Liver (tissue), 9 donors: Measurements from ENCODE around the gene NFIA. TPM values are rescaled to one million over a fixed set of nuclear protein-coding genes. Genes with fewer than 3 reads are reported as not detected.

Source experiments
- DNase-seq: peaks from one replicate; pipeline ENCODE4 v3.0.0-alpha.2; 2017; ENCODE audit warnings: low spot score
- H3K27ac ChIP-seq, 2 donors: one replicate each; pipeline ENCODE4 v1.7.0; 2013; ENCODE audit warnings: inconsistent platforms in 2 of 2, low read length in 2 of 2, control low read depth in 1 of 2, low read depth in 1 of 2, mild to moderate bottlenecking in 1 of 2
- H3K27me3 ChIP-seq, 4 donors: one replicate each; pipeline versions ENCODE4 v1.6.1 to v1.7.0; 2013; ENCODE audit warnings: low read length in 3 of 4, inconsistent platforms in 1 of 4, mild to moderate bottlenecking in 1 of 4, moderate library complexity in 1 of 4; ENCODE audit not compliant: control insufficient read depth in 4 of 4, insufficient read depth in 4 of 4
- H3K36me3 ChIP-seq, 4 donors: one replicate each; pipeline versions ENCODE4 v1.6.1 to v1.7.0; 2013; ENCODE audit warnings: low read length in 3 of 4, mild to moderate bottlenecking in 3 of 4, low read depth in 1 of 4, moderate library complexity in 1 of 4; ENCODE audit not compliant: control insufficient read depth in 4 of 4, insufficient read depth in 3 of 4
- H3K4me1 ChIP-seq, 4 donors: one replicate each; pipeline versions ENCODE4 v1.6.1 to v1.7.0; 2013; ENCODE audit warnings: low read length in 3 of 4, mild to moderate bottlenecking in 3 of 4, moderate library complexity in 1 of 4; ENCODE audit not compliant: control insufficient read depth in 4 of 4, insufficient read depth in 4 of 4
- H3K4me3 ChIP-seq, 3 donors: one replicate each; pipeline versions ENCODE4 v1.6.1 to v1.7.0; 2013; ENCODE audit warnings: low read length in 3 of 3, control low read depth in 1 of 3, low read depth in 1 of 3, mild to moderate bottlenecking in 1 of 3
- H3K9ac ChIP-seq, 2 donors: one replicate each; pipeline ENCODE4 v1.7.0; 2013; ENCODE audit warnings: low read length in 2 of 2, mild to moderate bottlenecking in 2 of 2, moderate library complexity in 2 of 2, control low read depth in 1 of 2, low read depth in 1 of 2
- H3K9me3 ChIP-seq, 4 donors: one replicate each; pipeline versions ENCODE4 v1.6.1 to v1.7.0; 2013; ENCODE audit warnings: low read length in 3 of 4; ENCODE audit not compliant: control insufficient read depth in 4 of 4
- EGR1 ChIP-seq, 2 donors: IDR thresholded peaks; 2 replicates each; pipeline ENCODE4 v1.6.1; 2016 to 2018; ENCODE audit warnings: antibody characterized with exemption in 2 of 2, low read depth in 2 of 2
- FOXA2 ChIP-seq: IDR thresholded peaks from 2 replicates; pipeline ENCODE4 v1.6.1; 2016; ENCODE audit warnings: antibody characterized with exemption
- GABPA ChIP-seq, 2 donors: IDR thresholded peaks in 1 of 2; conservative IDR thresholded peaks in 1 of 2; 2 replicates each; pipeline ENCODE4 v1.6.1; 2016; ENCODE audit warnings: antibody characterized with exemption in 2 of 2, mild to moderate bottlenecking in 1 of 2, moderate library complexity in 1 of 2
- HNF4A ChIP-seq, 2 donors: conservative IDR thresholded peaks; 2 replicates each; pipeline ENCODE4 v1.6.1; 2016; ENCODE audit warnings: antibody characterized with exemption in 2 of 2, mild to moderate bottlenecking in 2 of 2
- HNF4G ChIP-seq: IDR thresholded peaks from 2 replicates; pipeline ENCODE4 v1.6.1; 2016; ENCODE audit warnings: antibody characterized with exemption
- MAX ChIP-seq: IDR thresholded peaks from 2 replicates; pipeline ENCODE4 v1.6.1; 2016; ENCODE audit warnings: antibody characterized with exemption
- NR2F2 ChIP-seq: IDR thresholded peaks from 2 replicates; pipeline ENCODE4 v1.6.1; 2016; ENCODE audit warnings: antibody characterized with exemption
- RAD21 ChIP-seq, 2 donors: IDR thresholded peaks; 2 replicates each; pipeline ENCODE4 v1.6.1; 2016; ENCODE audit warnings: antibody characterized with exemption in 2 of 2, mild to moderate bottlenecking in 2 of 2
- SP1 ChIP-seq: IDR thresholded peaks from 2 replicates; pipeline ENCODE4 v1.6.1; 2018; ENCODE audit warnings: antibody characterized with exemption, mild to moderate bottlenecking
- ZBTB33 ChIP-seq: IDR thresholded peaks from 2 replicates; pipeline ENCODE4 v1.6.1; 2016; ENCODE audit warnings: antibody characterized with exemption
- WGBS: extraction: QIAGEN DNeasy Blood & Tissue Kit; methylation state at CpG from one replicate; pipeline ENCODE4 v1.1.7; 2013; 5-methylcytosine and 5-hydroxymethylcytosine counted together
- polyA plus RNA-seq, 2 donors: library from polyadenylated mRNA; stranded (reverse) in 1 of 2; unstranded in 1 of 2; fragments of 200-250 nt in 1 of 2; fragments of >200 nt in 1 of 2; fragmentation: Nextera tagmentation in 1 of 2; extraction: Ambion mirVana in 1 of 2; gene quantifications; one replicate each; pipeline versions ENCODE4 v1.2.1 to v1.2.3, GENCODE V29; 2013 to 2015
- total RNA-seq, 2 donors: library from RNA; depleted of rRNA; stranded (reverse); fragments of >200 nt; gene quantifications; one replicate each; pipeline ENCODE4 v1.2.3, GENCODE V29; 2014
- TF ChIP-seq, protein P1 (sequence below): IDR thresholded peaks from 2 replicates; pipeline ENCODE4 v1.6.1; 2016; ENCODE audit warnings: antibody characterized with exemption, mild to moderate bottlenecking
- donor health status: healthy.
- donor health status: healthy.
- donor health status: healthy.
- donor health status: healthy.
- donor health status: healthy.

NFIA gene
- total and polyA plus RNA-seq, 4 donors = 6.8 to 53.7 (median 22.2) TPM

DNA sequence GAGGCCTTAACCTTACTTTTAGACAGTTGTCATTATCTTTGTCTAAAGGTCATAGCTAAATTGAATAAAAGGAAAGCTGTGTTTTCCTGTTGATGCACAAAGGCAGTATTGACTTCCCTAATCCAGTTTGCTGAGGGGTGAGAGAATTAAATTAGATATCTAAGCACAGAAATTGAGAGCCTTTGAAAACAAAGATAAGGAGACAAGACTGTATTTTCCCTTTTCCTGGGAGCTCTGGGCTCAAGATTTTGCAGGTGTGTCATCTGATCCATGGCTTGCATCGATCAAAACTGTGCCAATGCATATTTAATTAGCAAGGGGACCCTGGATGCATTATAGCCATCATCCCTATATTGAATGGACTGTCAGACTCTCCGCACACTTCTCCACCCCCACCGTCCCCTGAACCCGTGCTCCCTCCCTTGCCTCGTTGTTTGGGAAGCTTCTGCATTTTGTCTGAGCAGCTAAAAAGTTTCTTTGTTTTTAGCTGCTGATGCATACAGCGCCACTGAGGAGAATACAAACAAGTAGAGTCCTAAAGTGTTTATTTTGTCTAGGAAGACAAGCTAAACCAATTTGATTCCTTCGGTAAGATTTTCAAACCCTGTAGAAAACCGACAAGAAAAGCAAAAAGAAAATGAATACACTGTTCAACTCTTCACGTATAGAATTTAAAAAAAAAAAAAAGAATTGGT, 186.3 kb downstream of the NFIA start:
- no peak for DNase-seq
- Histone ChIP-seq H3K27ac (no peak overlapping the region), H3K4me1 (peaks cover 0 to 7% (median 5%) of the 10 kb centered on the region in 4 donors), H3K9me3 (no peaks in the 10 kb centered on the region), H3K27me3 (no peaks in the 10 kb centered on the region), H3K9ac (no peak overlapping the region), H3K36me3 (no peaks in the 10 kb centered on the region), H3K4me3 (no peak overlapping the region)
- 57% methylated on average over 9 of the region's 9 CpGs for WGBS
- TF ChIP-seq, protein P1, sequence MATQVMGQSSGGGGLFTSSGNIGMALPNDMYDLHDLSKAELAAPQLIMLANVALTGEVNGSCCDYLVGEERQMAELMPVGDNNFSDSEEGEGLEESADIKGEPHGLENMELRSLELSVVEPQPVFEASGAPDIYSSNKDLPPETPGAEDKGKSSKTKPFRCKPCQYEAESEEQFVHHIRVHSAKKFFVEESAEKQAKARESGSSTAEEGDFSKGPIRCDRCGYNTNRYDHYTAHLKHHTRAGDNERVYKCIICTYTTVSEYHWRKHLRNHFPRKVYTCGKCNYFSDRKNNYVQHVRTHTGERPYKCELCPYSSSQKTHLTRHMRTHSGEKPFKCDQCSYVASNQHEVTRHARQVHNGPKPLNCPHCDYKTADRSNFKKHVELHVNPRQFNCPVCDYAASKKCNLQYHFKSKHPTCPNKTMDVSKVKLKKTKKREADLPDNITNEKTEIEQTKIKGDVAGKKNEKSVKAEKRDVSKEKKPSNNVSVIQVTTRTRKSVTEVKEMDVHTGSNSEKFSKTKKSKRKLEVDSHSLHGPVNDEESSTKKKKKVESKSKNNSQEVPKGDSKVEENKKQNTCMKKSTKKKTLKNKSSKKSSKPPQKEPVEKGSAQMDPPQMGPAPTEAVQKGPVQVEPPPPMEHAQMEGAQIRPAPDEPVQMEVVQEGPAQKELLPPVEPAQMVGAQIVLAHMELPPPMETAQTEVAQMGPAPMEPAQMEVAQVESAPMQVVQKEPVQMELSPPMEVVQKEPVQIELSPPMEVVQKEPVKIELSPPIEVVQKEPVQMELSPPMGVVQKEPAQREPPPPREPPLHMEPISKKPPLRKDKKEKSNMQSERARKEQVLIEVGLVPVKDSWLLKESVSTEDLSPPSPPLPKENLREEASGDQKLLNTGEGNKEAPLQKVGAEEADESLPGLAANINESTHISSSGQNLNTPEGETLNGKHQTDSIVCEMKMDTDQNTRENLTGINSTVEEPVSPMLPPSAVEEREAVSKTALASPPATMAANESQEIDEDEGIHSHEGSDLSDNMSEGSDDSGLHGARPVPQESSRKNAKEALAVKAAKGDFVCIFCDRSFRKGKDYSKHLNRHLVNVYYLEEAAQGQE = no peak
- TF ChIP-seq ZBTB33 = no peak
- no peak for TF ChIP-seq EGR1 (IDR thresholded peaks at IDR 0.05; ENCODE audit: low read depth in 2 of 2)
- TF ChIP-seq GABPA (IDR thresholded peaks at IDR 0.05 in 1 of 2, conservative IDR thresholded peaks at IDR 0.05 in 1 of 2) = no peak
- no peak for TF ChIP-seq FOXA2
- no peak for TF ChIP-seq SP1
- TF ChIP-seq HNF4A (conservative IDR thresholded peaks at IDR 0.05) = no peak
- TF ChIP-seq HNF4G = no peak
- TF ChIP-seq RAD21 (IDR thresholded peaks at IDR 0.05) = no peak
- no peak for TF ChIP-seq NR2F2

- Histone ChIP-seq H3K27ac (no peak overlapping the region), H3K9me3 (no peaks in the 10 kb centered on the region), H3K36me3 (no peaks in the 10 kb centered on the region), H3K4me1 (peaks cover 0 to 7% (median 5%) of the 10 kb centered on the region in 4 donors), H3K9ac (no peak overlapping the region), H3K4me3 (no peak overlapping the region), H3K27me3 (no peaks in the 10 kb centered on the region)
- TF ChIP-seq ZBTB33 (no peak), GABPA (IDR thresholded peaks at IDR 0.05 in 1 of 2, conservative IDR thresholded peaks at IDR 0.05 in 1 of 2) (no peak), MAX (no peak)
- no peak for DNase-seq
- WGBS = 84% methylated on average over 1 of the region's 1 CpG
Measured at GRCh38 chr1:61269602-61270001, 187.2 kb downstream of the NFIA start.
